Activated T-helper 17 cell treated with anti-CD3 and anti-CD28 coated beads, Interleukin-2, amount 50 U/mL, for 72 hours (primary cell): ENCODE results near the gene VAC14. TPM values are rescaled to one million over a fixed set of nuclear protein-coding genes. Genes with fewer than 3 reads are reported as not detected.

ENCODE experiments used
- ATAC-seq: fragments of 150-1000 bp; cut with Tn5 transposase; replicated peaks from 2 replicates; pipeline ENCODE4 v1.10.0; 2021; ENCODE audit warnings: mild to moderate bottlenecking, moderate library complexity
- H3K27ac Mint-ChIP-seq: one replicate; pipeline ENCODE4 v1.8.0; 2022; ENCODE audit warnings: mixed read lengths
- H3K27me3 Mint-ChIP-seq: one replicate; pipeline ENCODE4 v1.8.0; 2022; ENCODE audit warnings: mixed read lengths
- H3K36me3 Mint-ChIP-seq: one replicate; pipeline ENCODE4 v1.8.0; 2022; ENCODE audit warnings: low read depth, mild to moderate bottlenecking, mixed read lengths
- H3K4me1 Mint-ChIP-seq: one replicate; pipeline ENCODE4 v1.8.0; 2022; ENCODE audit warnings: mixed read lengths
- H3K4me3 Mint-ChIP-seq: one replicate; pipeline ENCODE4 v1.8.0; 2022; ENCODE audit warnings: mild to moderate bottlenecking, mixed read lengths
- H3K9me3 Mint-ChIP-seq: one replicate; pipeline ENCODE4 v1.8.0; 2022; ENCODE audit warnings: mixed read lengths
- total RNA-seq, 2 donors: library from RNA; stranded (reverse); gene quantifications; one replicate each; pipeline ENCODE4 v1.2.3, GENCODE V29; 2022

The VAC14 gene
- total RNA-seq, 2 donors from 2014 or later: 22.4 to 34.9 TPM

DNA sequence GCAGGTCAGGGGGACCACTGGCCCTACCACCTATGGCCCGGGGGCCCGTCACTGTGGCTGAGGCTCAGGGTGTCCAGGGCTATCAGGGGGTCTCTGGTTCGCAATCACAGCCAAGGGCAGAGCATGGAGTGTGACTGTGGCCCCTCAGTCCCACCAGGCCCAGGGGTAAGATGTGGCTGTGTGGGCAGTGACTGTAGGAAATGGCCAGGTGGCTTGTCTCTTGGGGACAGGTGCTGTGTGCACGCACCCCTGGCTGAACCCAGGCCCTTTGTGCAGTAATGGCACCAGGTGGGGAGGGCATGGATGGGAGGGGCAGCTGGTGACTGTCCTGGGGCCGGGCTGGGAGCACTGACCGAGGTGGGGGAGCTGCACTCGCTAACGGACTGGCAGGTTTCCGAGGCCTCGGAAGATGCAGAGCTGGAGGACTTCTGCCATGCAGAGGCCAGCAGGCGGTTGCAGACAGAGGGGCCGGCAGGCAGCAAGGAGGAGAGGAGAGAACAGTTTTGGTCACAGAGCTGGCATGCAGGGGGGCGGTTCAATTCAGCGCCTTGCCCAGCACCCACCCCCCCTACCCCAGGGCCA is 135.8 kb downstream of the VAC14 start:
- no peaks in the 10 kb centered on the region for H3K27me3 Mint-ChIP-seq
- H3K4me1 Mint-ChIP-seq: no peaks in the 10 kb centered on the region
- no peak overlapping the region for H3K4me3 Mint-ChIP-seq
- H3K36me3 Mint-ChIP-seq: no peaks in the 10 kb centered on the region
- no peak overlapping the region for H3K27ac Mint-ChIP-seq
- no peak for ATAC-seq
- no peaks in the 10 kb centered on the region for H3K9me3 Mint-ChIP-seq

DNA sequence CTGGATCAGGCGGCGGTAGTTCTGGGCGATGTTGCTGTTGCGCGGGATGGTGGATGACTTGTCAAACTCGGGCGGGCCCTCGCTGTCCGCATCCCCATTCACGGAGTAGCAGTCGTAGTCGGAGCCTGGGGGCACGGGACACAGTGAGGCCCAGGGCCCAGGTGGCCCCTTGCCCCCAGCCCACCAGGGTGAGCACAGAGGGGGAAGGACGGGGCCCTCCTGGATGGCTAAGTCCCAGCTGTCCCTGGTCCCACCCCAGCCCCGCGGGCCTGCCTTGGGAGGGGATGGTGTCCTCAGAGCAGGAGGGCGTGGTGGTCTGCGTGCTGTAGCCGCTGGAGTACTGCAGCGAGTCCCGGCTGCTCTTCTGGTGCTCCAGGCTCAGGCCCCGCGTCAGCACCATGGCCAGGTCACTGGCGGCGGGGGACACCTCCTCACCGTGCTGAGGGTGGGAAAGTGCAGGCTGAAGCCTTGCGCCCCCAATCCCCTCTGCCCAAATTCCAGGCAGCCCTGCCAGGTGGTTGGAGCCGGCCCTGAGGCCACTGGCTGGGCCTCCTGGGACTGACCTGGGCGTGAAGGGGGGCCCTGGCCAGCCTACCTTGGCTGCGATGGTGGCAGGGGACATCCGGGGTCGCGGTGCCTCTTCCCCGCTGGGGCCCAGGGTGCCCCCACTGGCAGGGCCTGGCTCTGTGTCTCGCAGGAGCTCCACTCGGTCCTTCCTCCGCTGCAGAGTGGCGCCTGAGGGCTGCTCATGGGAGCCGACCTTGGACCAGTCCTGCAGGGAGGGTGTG is 136.4 kb downstream of the VAC14 start:
- no peaks in the 10 kb centered on the region for H3K27me3 Mint-ChIP-seq
- no peak for ATAC-seq
- no peak overlapping the region for H3K27ac Mint-ChIP-seq
- no peaks in the 10 kb centered on the region for H3K9me3 Mint-ChIP-seq
- no peak overlapping the region for H3K4me3 Mint-ChIP-seq
- H3K36me3 Mint-ChIP-seq: no peaks in the 10 kb centered on the region
- no peaks in the 10 kb centered on the region for H3K4me1 Mint-ChIP-seq

DNA sequence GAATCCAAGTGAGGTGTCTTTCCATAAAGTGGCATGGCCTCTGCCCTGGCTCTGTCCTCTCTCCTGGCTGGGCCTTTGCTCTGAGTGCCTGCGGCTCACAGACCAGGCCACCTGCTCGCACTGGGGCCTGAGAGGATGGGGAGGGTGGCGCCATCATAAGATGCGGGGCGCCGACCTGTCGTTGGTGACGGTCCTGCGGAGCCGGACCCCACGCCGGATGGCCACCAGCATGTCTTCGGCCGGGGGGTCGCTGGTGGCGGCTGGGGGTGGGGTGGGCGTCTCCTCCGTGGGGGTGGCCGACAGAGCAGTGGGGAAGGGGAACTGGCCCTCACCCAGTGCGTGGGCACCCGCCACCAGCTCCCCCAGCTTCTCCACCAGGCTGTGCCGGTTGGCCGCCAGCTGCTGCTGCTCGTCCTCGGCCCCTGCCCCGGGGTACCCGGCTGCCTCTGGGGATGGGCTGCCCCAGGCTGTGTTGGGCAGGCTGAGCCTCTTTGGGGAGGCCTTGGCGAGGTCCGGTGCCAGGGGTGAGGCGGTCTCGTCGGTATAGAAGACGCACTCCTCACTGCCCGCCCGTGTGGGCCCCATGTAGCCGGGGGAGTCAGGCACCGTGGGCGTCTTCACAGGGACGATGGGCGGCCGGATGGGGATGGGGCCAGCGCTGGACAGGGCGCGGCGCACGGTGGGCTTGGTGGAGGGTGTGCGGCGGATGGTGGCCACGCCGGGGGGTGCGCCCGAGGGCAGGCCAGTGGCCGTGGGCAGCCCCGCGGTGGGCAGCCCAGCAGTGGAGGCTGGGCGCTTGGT is 137.2 kb downstream of the VAC14 start:
- ATAC-seq: no peak
- H3K27ac Mint-ChIP-seq: no peak overlapping the region
- H3K9me3 Mint-ChIP-seq: no peaks in the 10 kb centered on the region
- H3K27me3 Mint-ChIP-seq: no peaks in the 10 kb centered on the region
- no peaks in the 10 kb centered on the region for H3K4me1 Mint-ChIP-seq
- no peaks in the 10 kb centered on the region for H3K36me3 Mint-ChIP-seq
- no peak overlapping the region for H3K4me3 Mint-ChIP-seq

DNA sequence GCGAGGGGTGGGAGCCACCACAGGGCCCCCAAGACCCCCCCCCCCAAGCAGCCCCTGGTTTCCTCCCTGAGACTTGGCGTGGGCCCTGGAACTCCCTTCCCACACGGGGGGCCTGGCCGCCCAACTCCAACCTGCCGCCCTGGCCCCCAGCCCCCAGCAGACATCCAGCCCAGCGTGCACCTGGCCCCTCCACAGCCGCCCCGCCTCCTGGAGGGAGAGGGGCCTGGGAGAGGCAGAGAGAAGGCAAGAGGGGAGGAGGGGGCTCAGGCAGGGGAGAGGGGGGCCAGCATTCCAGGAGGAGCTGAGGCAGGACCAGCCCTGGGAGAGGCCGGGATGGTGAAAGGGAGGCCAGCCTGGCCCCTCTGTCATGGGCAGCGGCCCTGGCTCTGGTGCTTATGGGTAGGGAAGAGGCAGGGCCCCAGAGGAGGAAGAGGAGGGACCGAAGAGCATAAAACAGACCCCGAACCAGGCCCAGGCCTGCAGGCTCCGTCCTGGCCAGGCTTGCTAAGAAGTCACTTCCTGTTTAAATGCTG is 137.9 kb downstream of the VAC14 start:
- H3K9me3 Mint-ChIP-seq: no peaks in the 10 kb centered on the region
- no peaks in the 10 kb centered on the region for H3K27me3 Mint-ChIP-seq
- no peak overlapping the region for H3K4me3 Mint-ChIP-seq
- no peaks in the 10 kb centered on the region for H3K36me3 Mint-ChIP-seq
- no peaks in the 10 kb centered on the region for H3K4me1 Mint-ChIP-seq
- no peak for ATAC-seq
- H3K27ac Mint-ChIP-seq: no peak overlapping the region

DNA sequence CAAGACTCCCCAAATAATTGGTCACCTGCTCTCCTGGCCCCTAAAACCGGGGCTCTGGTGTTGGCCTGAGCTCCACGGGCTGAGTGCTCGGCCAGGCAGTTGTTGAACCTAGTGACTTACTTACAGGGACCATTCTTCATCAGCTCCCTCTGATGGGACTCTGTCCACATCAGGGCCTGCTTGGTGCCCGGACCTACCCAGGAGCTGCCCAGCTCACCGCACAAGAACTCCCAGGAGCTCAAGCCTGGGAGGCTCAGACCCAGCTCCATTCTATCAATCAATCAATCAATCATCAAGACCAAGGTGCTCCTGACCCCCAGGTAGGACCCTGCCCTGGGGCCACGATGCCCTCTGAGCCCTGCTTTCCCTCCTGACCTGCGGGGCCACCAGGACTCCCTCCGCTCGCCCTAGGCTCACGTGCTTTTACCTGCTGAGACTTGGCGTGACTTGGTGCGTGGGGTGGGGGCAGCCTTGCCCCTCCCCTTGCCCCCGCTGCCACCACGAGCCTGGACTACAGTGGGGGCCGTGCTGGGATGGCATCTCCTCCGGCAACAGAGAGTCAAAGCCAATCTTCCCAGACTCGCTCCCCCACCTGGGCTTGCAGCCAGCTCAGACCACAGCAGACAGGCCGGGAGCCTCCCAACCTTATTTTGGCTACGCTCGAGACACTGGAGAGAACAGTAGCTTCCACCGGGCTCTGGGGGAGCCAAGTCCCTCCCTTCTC is 138.9 kb downstream of the VAC14 start:
- Mint-ChIP-seq H3K27ac (no peak overlapping the region), H3K4me1 (no peaks in the 10 kb centered on the region), H3K9me3 (no peaks in the 10 kb centered on the region), H3K27me3 (no peaks in the 10 kb centered on the region), H3K36me3 (no peaks in the 10 kb centered on the region), H3K4me3 (no peak overlapping the region)
- no peak for ATAC-seq

DNA sequence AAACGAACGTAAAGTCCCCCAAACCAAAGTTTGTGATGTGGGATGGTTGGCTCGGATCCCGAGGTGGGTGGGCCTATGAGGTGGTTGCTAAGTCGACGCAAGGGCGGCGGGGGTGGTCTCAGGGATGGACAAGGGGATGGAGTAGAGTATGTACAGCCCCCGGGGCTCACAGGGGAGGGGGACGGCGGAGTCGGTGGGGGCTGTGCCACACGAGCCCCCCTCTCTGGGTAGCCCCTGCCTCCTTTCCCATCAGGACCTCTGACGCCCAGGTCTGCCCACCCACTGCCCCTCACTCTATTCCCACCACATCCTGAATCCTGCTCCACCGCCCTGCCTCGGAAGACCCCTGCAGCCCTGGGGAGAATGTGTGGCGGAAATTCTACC is 139.4 kb downstream of the VAC14 start:
- H3K36me3 Mint-ChIP-seq: no peaks in the 10 kb centered on the region
- no peak for ATAC-seq
- H3K27ac Mint-ChIP-seq: no peak overlapping the region
- no peak overlapping the region for H3K4me3 Mint-ChIP-seq
- no peaks in the 10 kb centered on the region for H3K9me3 Mint-ChIP-seq
- H3K27me3 Mint-ChIP-seq: no peaks in the 10 kb centered on the region
- no peaks in the 10 kb centered on the region for H3K4me1 Mint-ChIP-seq

DNA sequence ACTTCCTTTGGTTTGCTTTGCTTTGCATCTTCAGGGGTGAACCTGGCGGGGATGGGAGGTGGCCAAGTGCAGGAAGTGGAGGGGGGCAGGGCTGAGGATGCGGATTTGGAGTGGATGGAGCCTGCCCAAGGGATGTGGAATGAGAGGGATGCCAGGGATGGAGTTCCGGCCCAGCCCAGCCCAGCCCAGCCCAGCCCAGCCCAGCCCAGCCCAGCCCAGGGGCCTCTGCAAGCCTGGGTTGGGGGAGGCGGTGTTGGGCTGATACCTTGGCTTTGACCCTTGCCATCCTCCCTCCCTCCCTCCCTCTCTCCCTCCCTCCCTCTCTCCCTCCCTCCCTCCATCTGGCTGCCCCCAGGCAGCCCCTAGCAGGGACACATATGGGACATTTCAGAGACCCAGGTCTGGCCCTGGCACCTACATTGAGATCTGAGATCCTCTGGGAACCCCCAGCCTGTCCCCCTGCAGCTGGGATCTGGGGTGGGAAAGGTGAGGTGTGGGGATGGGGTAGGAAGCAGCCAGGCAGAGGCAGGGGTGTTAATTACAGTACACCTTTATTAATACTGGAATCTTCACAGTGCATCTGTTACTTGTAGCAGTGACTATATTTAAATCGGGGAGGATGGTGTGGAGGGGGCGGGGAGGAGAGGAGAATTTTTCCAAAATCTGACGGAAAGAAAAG is 140.1 kb downstream of the VAC14 start:
- H3K27me3 Mint-ChIP-seq: no peaks in the 10 kb centered on the region
- no peaks in the 10 kb centered on the region for H3K36me3 Mint-ChIP-seq
- no peak overlapping the region for H3K27ac Mint-ChIP-seq
- no peak for ATAC-seq
- H3K9me3 Mint-ChIP-seq: no peaks in the 10 kb centered on the region
- no peaks in the 10 kb centered on the region for H3K4me1 Mint-ChIP-seq
- no peak overlapping the region for H3K4me3 Mint-ChIP-seq

DNA sequence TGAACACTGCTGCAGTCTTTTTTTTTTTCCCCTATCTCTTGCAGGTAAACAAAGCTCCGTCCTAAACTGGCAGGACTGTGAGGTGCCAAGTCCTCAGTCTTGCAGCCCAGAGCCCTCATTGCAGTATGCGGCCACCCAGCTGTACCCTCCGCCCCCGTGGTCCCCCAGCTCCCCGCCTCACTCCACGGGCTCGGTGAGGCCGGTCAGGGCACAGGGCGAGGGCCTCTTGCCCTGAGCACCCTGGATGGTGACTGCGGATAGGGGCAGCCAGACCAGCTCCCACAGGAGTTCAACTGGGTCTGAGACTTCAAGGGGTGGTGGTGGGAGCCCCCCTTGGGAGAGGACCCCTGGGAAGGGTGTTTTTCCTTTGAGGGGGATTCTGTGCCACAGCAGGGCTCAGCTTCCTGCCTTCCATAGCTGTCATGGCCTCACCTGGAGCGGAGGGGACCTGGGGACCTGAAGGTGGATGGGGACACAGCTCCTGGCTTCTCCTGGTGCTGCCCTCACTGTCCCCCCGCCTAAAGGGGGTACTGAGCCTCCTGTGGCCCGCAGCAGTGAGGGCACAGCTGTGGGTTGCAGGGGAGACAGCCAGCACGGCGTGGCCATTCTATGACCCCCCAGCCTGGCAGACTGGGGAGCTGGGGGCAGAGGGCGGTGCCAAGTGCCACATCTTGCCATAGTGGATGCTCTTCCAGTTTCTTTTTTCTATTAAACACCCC is 140.8 kb downstream of the VAC14 start:
- no peak for ATAC-seq
- H3K4me3 Mint-ChIP-seq: no peak overlapping the region
- no peak overlapping the region for H3K27ac Mint-ChIP-seq

DNA sequence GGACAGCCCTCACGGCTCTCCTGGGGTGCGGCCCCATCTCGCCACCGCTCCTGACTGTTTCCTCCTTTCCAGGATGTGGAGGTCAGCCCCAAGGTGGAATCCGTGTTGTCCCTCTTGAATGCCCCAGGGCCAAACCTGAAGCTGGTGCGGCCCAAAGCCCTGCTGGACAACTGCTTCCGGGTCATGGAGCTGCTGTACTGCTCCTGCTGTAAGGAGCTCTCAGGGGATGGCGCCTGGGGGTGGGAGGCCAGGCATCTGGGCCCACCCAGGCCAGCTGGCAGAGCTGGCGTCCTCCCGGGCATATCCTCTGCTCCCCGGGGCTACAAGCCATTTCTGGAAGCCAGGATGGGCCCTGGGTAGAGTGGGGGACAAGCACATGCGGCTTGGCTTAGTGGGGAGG is 141.4 kb downstream of the VAC14 start:
- Mint-ChIP-seq H3K36me3 (no peaks in the 10 kb centered on the region), H3K27me3 (no peaks in the 10 kb centered on the region), H3K9me3 (no peaks in the 10 kb centered on the region), H3K4me1 (no peaks in the 10 kb centered on the region), H3K4me3 (no peak overlapping the region), H3K27ac (no peak overlapping the region)
- ATAC-seq: no peak

More for the DNA sequence above, 140.8 kb downstream of the VAC14 start:
- no peaks in the 10 kb centered on the region for H3K27me3 Mint-ChIP-seq
- no peaks in the 10 kb centered on the region for H3K4me1 Mint-ChIP-seq
- H3K36me3 Mint-ChIP-seq: no peaks in the 10 kb centered on the region
- no peaks in the 10 kb centered on the region for H3K9me3 Mint-ChIP-seq

DNA sequence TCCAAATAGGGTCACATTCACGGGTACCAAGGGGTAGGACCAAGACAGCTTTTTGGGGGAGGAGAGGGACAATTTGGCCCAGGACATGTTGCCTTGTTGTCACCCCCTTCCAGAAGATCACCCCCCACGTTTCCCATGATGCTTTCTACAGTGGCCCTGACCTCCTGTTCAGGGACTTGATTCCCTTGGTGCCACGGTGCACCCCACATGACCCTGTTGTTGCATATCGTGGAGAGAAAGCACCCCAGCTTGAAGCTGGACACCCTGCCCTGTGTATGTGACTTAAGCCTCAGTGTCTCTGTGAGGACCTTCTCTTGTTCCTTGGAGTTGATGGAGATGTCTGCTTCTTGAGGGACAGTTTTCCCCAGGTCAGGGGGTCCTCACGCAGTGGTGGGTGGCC is 142.0 kb downstream of the VAC14 start:
- H3K9me3 Mint-ChIP-seq: no peaks in the 10 kb centered on the region
- no peaks in the 10 kb centered on the region for H3K36me3 Mint-ChIP-seq
- peaks cover 1% of the 10 kb centered on the region for H3K4me1 Mint-ChIP-seq
- ATAC-seq: no peak
- H3K4me3 Mint-ChIP-seq: no peak overlapping the region
- no peak overlapping the region for H3K27ac Mint-ChIP-seq
- peaks cover under 1% of the 10 kb centered on the region for H3K27me3 Mint-ChIP-seq

DNA sequence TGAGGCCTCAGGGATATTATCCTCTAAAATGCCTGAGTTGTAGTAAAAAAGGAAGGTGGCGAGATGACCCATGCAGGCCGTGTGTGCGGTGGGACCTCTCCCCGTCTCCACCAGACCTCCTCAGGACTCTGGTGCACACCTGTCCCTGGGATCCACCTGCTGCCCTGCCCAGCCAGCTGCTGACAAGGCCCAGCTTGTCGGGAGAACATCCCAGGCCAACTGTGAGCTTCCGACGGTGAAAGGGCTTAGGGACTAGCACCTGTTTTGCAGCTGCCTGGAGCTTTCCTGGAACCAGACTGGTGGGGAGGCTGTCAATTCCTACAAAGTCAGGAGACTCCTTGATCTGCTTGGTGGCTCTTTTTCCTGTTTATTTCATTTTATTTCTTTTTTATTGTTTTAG is 143.0 kb downstream of the VAC14 start:
- ATAC-seq: no peak

DNA sequence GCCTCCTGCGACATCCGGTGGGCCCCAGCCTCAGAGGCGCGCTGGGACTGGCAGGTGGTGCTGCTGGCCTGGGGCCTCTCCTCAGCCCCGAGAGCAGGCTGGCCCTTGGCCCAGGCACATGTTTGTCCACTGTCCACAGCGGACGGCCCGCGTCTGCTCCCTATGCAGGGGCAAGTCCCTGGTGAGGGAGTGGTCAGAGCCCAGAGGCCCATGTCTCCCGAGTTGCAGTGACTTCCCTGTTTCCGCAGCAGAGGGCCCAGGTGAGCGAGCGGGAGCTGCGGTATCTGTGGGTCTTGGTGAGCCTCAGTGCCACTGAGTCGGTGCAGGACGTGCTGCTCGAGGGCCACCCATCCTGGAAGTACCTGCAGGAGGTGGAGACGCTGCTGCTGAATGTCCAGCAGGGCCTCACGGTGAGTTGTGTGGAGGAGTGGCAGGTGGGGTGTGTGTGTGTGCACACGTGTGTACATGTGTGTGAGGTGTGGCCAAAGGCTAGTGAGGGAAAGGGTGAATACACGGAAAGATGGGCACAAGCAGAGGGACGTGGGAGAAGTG is 144.2 kb downstream of the VAC14 start:
- Mint-ChIP-seq H3K9me3 (no peaks in the 10 kb centered on the region), H3K4me1 (peaks cover 6% of the 10 kb centered on the region), H3K27me3 (peaks cover 3% of the 10 kb centered on the region), H3K27ac (no peak overlapping the region), H3K36me3 (no peaks in the 10 kb centered on the region), H3K4me3 (no peak overlapping the region)
- no peak for ATAC-seq

More for the DNA sequence above, 143.0 kb downstream of the VAC14 start:
- Mint-ChIP-seq H3K27me3 (peaks cover 3% of the 10 kb centered on the region), H3K9me3 (no peaks in the 10 kb centered on the region), H3K4me3 (no peak overlapping the region), H3K36me3 (no peaks in the 10 kb centered on the region), H3K4me1 (peaks cover 6% of the 10 kb centered on the region), H3K27ac (no peak overlapping the region)

DNA sequence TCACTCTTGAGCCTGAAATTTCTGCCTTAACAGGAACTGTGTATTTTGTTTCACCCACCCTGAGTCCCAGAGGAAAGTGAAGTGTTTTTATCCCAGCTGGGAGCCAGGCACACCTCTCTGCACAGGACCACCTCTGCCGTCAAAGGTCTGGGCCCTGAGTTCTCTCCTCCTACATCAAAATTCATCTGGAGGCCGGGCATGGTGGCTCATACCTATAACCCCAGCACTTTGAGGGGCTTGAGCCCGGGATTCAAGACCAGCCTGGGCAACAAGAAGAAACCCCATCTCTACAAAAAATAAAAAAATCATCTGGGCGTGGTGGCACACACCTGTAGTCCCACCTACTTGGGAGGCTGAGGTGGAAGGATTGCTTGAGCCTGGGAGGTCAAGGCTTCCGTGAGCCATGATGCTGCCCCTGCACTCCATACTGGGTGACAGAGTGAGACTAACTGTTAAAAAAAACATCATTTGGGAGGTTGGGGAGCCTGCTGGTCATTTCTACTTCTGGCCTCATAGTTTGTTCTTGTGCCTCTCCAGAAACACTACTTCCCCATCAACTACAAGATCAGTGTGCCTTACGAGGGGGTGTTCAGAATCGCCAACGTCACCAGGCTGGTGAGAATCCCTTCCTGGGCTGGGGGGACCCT is 144.8 kb downstream of the VAC14 start:
- H3K27ac Mint-ChIP-seq: no peak overlapping the region
- no peaks in the 10 kb centered on the region for H3K9me3 Mint-ChIP-seq
- H3K36me3 Mint-ChIP-seq: no peaks in the 10 kb centered on the region
- no peak for ATAC-seq
- H3K4me3 Mint-ChIP-seq: no peak overlapping the region
- H3K27me3 Mint-ChIP-seq: peaks cover 3% of the 10 kb centered on the region
- peaks cover 6% of the 10 kb centered on the region for H3K4me1 Mint-ChIP-seq
